ENCODE results near the gene DMD. TPM values are rescaled to one million over a fixed set of nuclear protein-coding genes. Genes with fewer than 3 reads are reported as not detected.

Gene DMD
- total RNA-seq, 2 experiments from 2014 or later: 0.85 to 1.8 TPM

DNA sequence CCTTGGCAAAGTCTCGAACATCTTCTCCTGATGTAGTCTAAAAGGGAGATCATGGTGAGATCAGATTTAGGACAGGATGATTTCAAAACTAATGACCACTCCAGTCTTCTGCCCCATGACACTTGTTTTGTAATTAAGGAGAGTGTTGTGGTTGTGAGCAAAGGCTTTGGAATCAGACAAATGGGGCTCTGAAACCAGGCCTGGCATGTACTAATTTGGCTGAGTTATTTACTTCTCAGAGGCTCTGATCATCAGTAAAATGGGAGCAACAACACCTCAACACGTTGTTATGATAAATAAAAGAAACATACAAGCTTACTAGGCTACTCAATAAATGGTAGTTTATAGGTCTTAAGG lies 2032.6 kb downstream of the DMD start:
- ChIA-PET POLR2A (no interaction called here), CTCF (interaction anchor here (0.6 kb wide), 1 partner anchor 12 kb away, joined by 3 read pairs; no protein-coding TSS in a partner anchor)
- H3K27me3 Mint-ChIP-seq: no peaks in the 10 kb centered on the region
- no peak for ATAC-seq
- peaks cover 6% of the 10 kb centered on the region for H3K4me1 Mint-ChIP-seq
- no peak overlapping the region for H3K27ac Mint-ChIP-seq
- no peak for DNase-seq
- H3K36me3 Mint-ChIP-seq (ENCODE audit: low read depth): no peaks in the 10 kb centered on the region
- intact Hi-C loops (cut with DNase I, micrococcal nuclease): no loop called here
- no peak overlapping the region for H3K4me3 Mint-ChIP-seq
- no peaks in the 10 kb centered on the region for H3K9me3 Mint-ChIP-seq (ENCODE audit: low read depth)

GRCh38 chrX:31178064-31178768 lies 2033.1 kb downstream of the DMD start:
- CTCF ChIA-PET: interaction anchor here (0.6 kb wide), 1 partner anchor 12 kb away, joined by 3 read pairs; no protein-coding TSS in a partner anchor
- DNase-seq: no peak
- intact Hi-C loops (cut with DNase I, micrococcal nuclease): no loop called here
- ATAC-seq: peak; percentile 47
- POLR2A ChIA-PET: no interaction called here
- Mint-ChIP-seq H3K9me3 (ENCODE audit: low read depth) (no peaks in the 10 kb centered on the region), H3K36me3 (ENCODE audit: low read depth) (no peaks in the 10 kb centered on the region), H3K4me3 (no peak overlapping the region), H3K4me1 (peaks cover 6% of the 10 kb centered on the region), H3K27ac (no peak overlapping the region), H3K27me3 (no peaks in the 10 kb centered on the region)

DNA sequence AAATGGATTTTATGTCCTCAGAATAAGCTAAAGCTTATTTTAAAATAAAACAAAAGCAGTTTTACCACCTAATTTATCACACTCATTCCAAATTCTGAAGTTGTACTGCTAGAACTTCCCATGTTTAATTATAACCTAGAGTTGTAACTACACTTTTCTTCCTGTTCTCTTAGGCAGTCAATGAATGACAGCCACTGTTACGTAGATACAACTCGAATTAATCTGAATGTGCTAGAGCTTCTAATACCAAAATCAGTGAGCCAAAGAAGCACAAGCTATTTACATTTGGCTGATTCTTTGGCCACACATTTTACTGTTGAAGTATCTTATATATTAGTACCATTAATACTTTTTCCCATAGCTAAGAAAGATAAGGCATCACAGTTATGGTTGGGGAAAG lies 2040.6 kb downstream of the DMD start:
- Mint-ChIP-seq H3K4me1 (no peaks in the 10 kb centered on the region), H3K4me3 (no peak overlapping the region), H3K27me3 (peaks cover 2% of the 10 kb centered on the region), H3K27ac (no peak overlapping the region), H3K36me3 (ENCODE audit: low read depth) (no peaks in the 10 kb centered on the region), H3K9me3 (ENCODE audit: low read depth) (no peaks in the 10 kb centered on the region)
- ChIA-PET POLR2A (no interaction called here), CTCF (no interaction called here)
- intact Hi-C loops (cut with DNase I, micrococcal nuclease): no loop called here
- DNase-seq: no peak
- no peak for ATAC-seq

DNA sequence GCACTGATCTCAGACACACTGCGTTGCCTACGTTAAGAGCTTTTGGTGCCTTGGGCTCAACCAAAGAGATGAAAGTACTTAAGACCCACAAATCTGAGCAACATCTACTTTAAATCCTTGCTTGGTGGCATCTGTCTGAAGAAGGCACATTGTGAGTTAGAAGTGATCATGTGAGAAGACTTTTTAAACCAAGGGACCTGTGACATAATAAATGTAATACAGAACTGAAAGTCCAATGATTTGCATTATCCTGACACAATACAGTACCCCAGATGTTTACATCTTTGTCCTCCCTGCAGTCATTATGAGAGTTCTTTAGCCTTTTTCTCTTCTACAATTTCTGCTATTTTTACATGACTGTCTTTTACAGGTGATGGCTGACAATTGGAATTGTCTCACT lies 2042.8 kb downstream of the DMD start:
- Mint-ChIP-seq H3K27ac (no peak overlapping the region), H3K9me3 (ENCODE audit: low read depth) (no peaks in the 10 kb centered on the region), H3K4me3 (no peak overlapping the region), H3K27me3 (peaks cover 10% of the 10 kb centered on the region), H3K36me3 (ENCODE audit: low read depth) (no peaks in the 10 kb centered on the region), H3K4me1 (no peaks in the 10 kb centered on the region)
- ChIA-PET POLR2A (no interaction called here), CTCF (interaction anchor here (0.7 kb wide), 1 partner anchor 425 kb away, joined by 3 read pairs; no protein-coding TSS in a partner anchor)
- ATAC-seq: no peak
- DNase-seq: no peak
- intact Hi-C loops (cut with DNase I, micrococcal nuclease): no loop called here

GRCh38 chrX:31166832-31167231 lies 2044.5 kb downstream of the DMD start:
- Mint-ChIP-seq H3K9me3 (ENCODE audit: low read depth) (no peaks in the 10 kb centered on the region), H3K36me3 (ENCODE audit: low read depth) (no peaks in the 10 kb centered on the region), H3K27ac (no peak overlapping the region), H3K4me1 (no peaks in the 10 kb centered on the region), H3K27me3 (peaks cover 10% of the 10 kb centered on the region), H3K4me3 (no peak overlapping the region)
- ChIA-PET POLR2A (no interaction called here), CTCF (interaction anchor here (0.6 kb wide), 1 partner anchor 12 kb away, joined by 3 read pairs; no protein-coding TSS in a partner anchor)
- no peak for ATAC-seq
- intact Hi-C loops (cut with DNase I, micrococcal nuclease): no loop called here
- no peak for DNase-seq

- Mint-ChIP-seq H3K36me3 (ENCODE audit: low read depth) (no peaks in the 10 kb centered on the region), H3K4me1 (no peaks in the 10 kb centered on the region), H3K9me3 (ENCODE audit: low read depth) (no peaks in the 10 kb centered on the region), H3K27ac (no peak overlapping the region), H3K27me3 (peaks cover 10% of the 10 kb centered on the region), H3K4me3 (no peak overlapping the region)
- CTCF ChIA-PET: interaction anchor here (0.6 kb wide), 1 partner anchor 12 kb away, joined by 3 read pairs; no protein-coding TSS in a partner anchor
- no peak for ATAC-seq
- POLR2A ChIA-PET: no interaction called here
- no peak for DNase-seq
- intact Hi-C loops (cut with DNase I, micrococcal nuclease): no loop called here
Observed at GRCh38 chrX:31166416-31166815, 2044.9 kb downstream of the DMD start.

- ChIA-PET POLR2A (no interaction called here), CTCF (no interaction called here)
- intact Hi-C loops (cut with DNase I, micrococcal nuclease): no loop called here
- H3K4me1 Mint-ChIP-seq: no peaks in the 10 kb centered on the region
- no peaks in the 10 kb centered on the region for H3K9me3 Mint-ChIP-seq (ENCODE audit: low read depth)
- peaks cover 10% of the 10 kb centered on the region for H3K27me3 Mint-ChIP-seq
- H3K4me3 Mint-ChIP-seq: no peak overlapping the region
- DNase-seq (no peak), ATAC-seq (no peak)
- H3K27ac Mint-ChIP-seq: no peak overlapping the region
- H3K36me3 Mint-ChIP-seq (ENCODE audit: low read depth): no peaks in the 10 kb centered on the region
Observed at GRCh38 chrX:31165241-31166035, 2045.9 kb downstream of the DMD start.

- H3K4me1 Mint-ChIP-seq: no peaks in the 10 kb centered on the region
- intact Hi-C loops (cut with DNase I, micrococcal nuclease): no loop called here
- H3K9me3 Mint-ChIP-seq (ENCODE audit: low read depth): no peaks in the 10 kb centered on the region
- H3K36me3 Mint-ChIP-seq (ENCODE audit: low read depth): no peaks in the 10 kb centered on the region
- no peak for ATAC-seq
- no peak overlapping the region for H3K4me3 Mint-ChIP-seq
- ChIA-PET POLR2A (no interaction called here), CTCF (no interaction called here)
- peaks cover 2% of the 10 kb centered on the region for H3K27me3 Mint-ChIP-seq
- no peak for DNase-seq
- no peak overlapping the region for H3K27ac Mint-ChIP-seq
Observed at GRCh38 chrX:31154946-31155345, 2056.4 kb downstream of the DMD start.

GRCh38 chrX:31153475-31154047 lies 2057.8 kb downstream of the DMD start:
- no peaks in the 10 kb centered on the region for H3K27me3 Mint-ChIP-seq
- DNase-seq (no peak), ATAC-seq (no peak)
- no peaks in the 10 kb centered on the region for H3K9me3 Mint-ChIP-seq (ENCODE audit: low read depth)
- H3K4me3 Mint-ChIP-seq: no peak overlapping the region
- H3K4me1 Mint-ChIP-seq: no peaks in the 10 kb centered on the region
- no peaks in the 10 kb centered on the region for H3K36me3 Mint-ChIP-seq (ENCODE audit: low read depth)
- ChIA-PET CTCF (no interaction called here), POLR2A (no interaction called here)
- H3K27ac Mint-ChIP-seq: no peak overlapping the region
- intact Hi-C loops (cut with DNase I, micrococcal nuclease): no loop called here

GRCh38 chrX:31147175-31147574 lies 2064.2 kb downstream of the DMD start:
- POLR2A ChIA-PET: no interaction called here
- H3K36me3 Mint-ChIP-seq (ENCODE audit: low read depth): no peaks in the 10 kb centered on the region
- DNase-seq (no peak), ATAC-seq (no peak)
- no peaks in the 10 kb centered on the region for H3K9me3 Mint-ChIP-seq (ENCODE audit: low read depth)
- H3K27me3 Mint-ChIP-seq: peaks cover 2% of the 10 kb centered on the region
- H3K4me1 Mint-ChIP-seq: no peaks in the 10 kb centered on the region
- H3K27ac Mint-ChIP-seq: no peak overlapping the region
- no peak overlapping the region for H3K4me3 Mint-ChIP-seq
- intact Hi-C loops (cut with DNase I, micrococcal nuclease): no loop called here
- CTCF ChIA-PET: no interaction called here

DNA sequence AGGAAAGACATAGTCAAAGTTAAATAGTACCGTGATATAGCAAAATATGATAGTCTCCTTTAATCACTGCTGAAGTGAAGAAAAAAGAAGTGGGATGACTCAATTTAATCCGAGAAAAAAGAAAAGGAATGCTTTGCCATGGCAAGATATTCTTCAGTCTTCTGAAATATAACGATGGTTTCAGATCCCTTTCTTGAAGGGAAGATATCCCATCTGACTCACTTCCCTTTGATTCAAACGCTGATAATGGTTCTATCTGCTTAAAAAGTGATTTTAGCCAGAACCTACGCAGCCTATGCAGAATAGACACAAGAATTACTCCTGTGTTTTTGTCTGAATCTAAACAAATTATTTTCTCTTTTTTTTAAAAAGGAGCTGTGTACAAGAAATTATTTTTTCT lies 2071.4 kb downstream of the DMD start:
- no peak overlapping the region for H3K27ac Mint-ChIP-seq
- no peak overlapping the region for H3K4me3 Mint-ChIP-seq
- peaks cover 4% of the 10 kb centered on the region for H3K9me3 Mint-ChIP-seq (ENCODE audit: low read depth)
- peaks cover 2% of the 10 kb centered on the region for H3K27me3 Mint-ChIP-seq
- CTCF ChIA-PET: no interaction called here
- DNase-seq: no peak
- POLR2A ChIA-PET: no interaction called here
- ATAC-seq: no peak
- H3K36me3 Mint-ChIP-seq (ENCODE audit: low read depth): no peaks in the 10 kb centered on the region
- peaks cover 9% of the 10 kb centered on the region for H3K4me1 Mint-ChIP-seq
- intact Hi-C loops (cut with DNase I, micrococcal nuclease): no loop called here

GRCh38 chrX:31138124-31138523 lies 2073.2 kb downstream of the DMD start:
- intact Hi-C loops (cut with DNase I, micrococcal nuclease): no loop called here
- ATAC-seq: no peak
- H3K27ac Mint-ChIP-seq: no peak overlapping the region

More at GRCh38 chrX:31138124-31138523, 2073.2 kb downstream of the DMD start:
- H3K4me3 Mint-ChIP-seq: no peak overlapping the region
- ChIA-PET CTCF (no interaction called here), POLR2A (no interaction called here)
- H3K36me3 Mint-ChIP-seq (ENCODE audit: low read depth): no peaks in the 10 kb centered on the region
- no peaks in the 10 kb centered on the region for H3K27me3 Mint-ChIP-seq
- no peak for DNase-seq
- peaks cover 9% of the 10 kb centered on the region for H3K4me1 Mint-ChIP-seq
- peaks cover 4% of the 10 kb centered on the region for H3K9me3 Mint-ChIP-seq (ENCODE audit: low read depth)
